Measurements from ENCODE around the gene KLHL18.
A peak's percentile ranks its signal among the peaks of the same experiment; 100 is the strongest.

KLHL18 gene

DNA sequence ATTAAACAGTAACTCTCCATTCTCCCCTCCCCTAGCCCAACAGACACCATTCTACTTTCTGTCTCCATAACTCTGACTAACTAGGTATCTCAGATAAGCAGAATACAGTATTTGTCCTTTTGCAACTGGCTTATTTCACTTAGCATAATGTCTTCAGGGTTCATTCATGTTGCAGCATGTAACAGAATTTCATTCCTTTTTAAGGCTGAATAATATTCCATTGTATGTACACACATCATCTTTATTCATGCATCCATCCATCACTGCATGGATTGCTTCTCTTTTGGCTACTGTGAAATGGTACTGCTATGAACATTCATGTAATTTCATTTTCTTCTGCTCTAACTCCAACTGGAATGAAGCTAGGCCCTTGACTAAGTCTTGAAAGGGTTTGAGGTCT is 96.1 kb downstream of the KLHL18 start:
- no peak for DNase-seq

DNA sequence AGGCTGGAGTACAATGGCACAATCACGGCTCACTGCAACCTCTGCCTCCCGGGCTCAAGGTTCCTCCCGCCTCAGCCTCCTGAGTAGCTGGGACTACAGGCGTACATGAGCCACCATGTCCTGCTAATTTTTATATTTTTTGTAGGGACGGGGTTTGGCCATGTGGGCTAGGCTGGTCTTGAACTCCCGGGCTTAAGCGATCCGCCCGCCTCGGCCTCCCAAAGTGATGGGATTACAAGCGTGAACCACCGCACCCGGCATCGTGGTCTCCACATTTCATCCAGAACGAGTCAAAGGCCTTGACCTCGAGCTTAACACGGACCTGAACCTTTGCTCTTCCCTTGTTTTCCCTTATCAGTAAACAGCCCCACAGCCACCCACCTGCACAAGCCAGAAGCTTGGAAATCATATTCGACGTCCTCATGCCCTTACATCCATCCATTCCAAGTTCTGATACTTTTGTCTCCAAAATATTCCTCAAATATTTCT is 96.7 kb downstream of the KLHL18 start:
- in situ Hi-C loops (cut with HindIII; ENCODE audit: low pct_ligation_motif_present, low pct_unique_long_range_greater_than_20kb, low sequenced_read_pairs): no loop called here

More for the DNA sequence above, 96.1 kb downstream of the KLHL18 start:
- in situ Hi-C loops (cut with HindIII; ENCODE audit: low pct_ligation_motif_present, low pct_unique_long_range_greater_than_20kb, low sequenced_read_pairs): no loop called here

DNA sequence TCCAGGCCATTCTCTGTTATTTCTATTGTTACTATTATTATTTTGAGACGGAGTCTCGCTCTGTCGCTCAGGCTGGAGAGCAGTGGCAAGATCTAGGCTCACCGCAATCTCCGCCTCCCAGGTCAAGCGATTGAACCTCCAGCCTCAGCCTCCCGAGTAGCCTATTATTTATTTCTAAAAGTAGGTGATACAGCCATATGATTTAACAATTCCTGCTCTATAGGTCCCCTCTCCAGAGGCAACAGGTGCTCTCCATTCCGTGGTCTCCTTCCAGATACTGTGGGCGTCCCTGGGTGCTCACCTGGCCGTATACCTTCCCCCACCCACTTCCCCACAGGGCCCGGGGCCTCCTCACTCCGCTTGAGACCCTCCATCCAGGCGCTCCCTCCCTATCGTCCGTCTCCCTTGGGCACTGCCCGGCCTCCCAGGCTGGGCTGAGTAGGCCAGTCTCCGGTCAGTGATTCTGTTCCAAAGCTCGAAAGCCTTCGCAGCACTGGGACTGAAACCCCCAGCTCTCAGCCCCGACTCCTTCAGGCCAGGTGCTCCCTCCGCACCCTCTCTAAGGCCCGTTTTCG is 97.4 kb downstream of the KLHL18 start:
- peak; percentile 20 for DNase-seq
- in situ Hi-C loops (cut with HindIII; ENCODE audit: low pct_ligation_motif_present, low pct_unique_long_range_greater_than_20kb, low sequenced_read_pairs): no loop called here

More for the DNA sequence above, 96.7 kb downstream of the KLHL18 start:
- DNase-seq: no peak

DNA sequence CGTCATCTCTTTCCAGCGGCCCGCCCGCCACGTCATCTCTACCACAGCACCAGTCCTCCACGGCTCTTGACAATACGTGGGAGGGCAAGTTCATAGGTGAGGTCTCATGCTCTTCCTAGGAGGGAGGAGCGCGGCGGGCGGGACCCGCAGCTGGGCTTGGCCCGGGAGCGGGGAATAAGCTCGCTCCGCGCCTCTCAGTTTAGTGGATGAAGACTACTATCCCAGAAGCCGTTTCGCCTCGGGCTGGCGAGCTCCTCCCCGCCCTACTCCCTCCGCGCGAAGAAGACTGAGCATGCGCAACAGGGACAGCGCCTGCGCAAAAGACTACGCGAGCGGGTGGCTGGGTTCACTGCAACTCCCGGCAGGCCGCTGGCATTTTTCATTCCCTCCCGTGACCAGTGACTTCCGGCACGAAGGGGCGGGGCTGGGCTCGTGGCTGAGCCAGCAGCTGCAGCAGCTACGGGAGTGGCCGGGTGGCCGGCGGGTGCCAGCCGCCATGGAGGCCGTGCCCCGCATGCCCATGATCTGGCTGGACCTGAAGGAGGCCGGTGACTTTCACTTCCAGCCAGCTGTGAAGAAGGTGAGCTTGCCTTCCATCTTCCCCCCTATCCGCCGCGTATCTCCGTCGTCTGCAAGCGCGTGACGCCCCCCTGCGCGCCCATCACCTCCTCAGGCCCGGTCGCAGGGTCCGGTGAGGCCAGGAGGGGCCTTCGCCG is 98.0 kb downstream of the KLHL18 start, which contains the start of gene PTPN23:
Gene PTPN23 (plus strand): TSS at position 421 of the 716 bp plus-strand sequence. CDS start 76 bp downstream, at position 497.
- peak; percentile 97 for DNase-seq
- in situ Hi-C loops (cut with HindIII; ENCODE audit: low pct_ligation_motif_present, low pct_unique_long_range_greater_than_20kb, low sequenced_read_pairs): no loop called here

DNA sequence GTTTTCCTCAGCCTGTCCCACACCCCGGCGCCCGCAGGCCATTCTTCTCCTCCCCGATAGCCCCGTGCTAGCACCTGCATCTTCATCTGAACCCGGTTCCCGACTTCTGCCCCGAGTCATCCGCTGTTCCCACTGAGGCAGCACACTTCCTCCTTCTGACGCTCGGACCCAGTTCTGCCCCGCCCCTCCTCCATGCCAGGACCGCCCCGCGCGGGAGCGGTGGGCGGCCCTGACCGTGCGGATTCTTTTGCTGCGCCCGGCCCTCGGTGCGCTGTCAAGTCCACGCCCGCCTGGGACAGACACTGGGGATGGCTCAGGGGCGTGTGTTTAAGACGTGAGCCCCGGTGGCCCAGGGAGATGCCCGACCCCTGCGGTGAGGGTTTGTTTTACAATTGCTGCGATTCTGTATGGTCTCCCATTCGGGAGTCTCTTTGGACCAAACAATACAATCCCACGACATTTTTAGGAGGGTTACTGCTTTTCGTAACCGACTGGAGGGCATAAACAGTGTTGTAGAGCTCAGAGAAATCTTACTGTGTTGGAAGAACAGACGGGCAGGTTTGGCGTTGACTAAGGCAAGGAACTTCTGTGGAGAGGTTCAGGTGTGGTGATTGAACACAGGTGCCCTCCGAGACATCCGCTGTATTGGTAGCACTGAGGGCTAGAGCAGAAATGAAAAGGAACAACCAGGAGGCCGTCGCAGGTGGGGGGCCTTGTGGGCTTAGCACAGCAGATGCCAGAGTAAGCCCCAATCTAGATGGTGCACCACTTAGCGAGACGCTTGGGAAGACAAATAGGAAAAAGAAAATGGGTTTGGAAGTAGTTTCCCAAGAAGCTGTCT is 98.8 kb downstream of the KLHL18 start:
- peak; percentile 88 for DNase-seq
- in situ Hi-C loops (cut with HindIII; ENCODE audit: low pct_ligation_motif_present, low pct_unique_long_range_greater_than_20kb, low sequenced_read_pairs): no loop called here

DNA sequence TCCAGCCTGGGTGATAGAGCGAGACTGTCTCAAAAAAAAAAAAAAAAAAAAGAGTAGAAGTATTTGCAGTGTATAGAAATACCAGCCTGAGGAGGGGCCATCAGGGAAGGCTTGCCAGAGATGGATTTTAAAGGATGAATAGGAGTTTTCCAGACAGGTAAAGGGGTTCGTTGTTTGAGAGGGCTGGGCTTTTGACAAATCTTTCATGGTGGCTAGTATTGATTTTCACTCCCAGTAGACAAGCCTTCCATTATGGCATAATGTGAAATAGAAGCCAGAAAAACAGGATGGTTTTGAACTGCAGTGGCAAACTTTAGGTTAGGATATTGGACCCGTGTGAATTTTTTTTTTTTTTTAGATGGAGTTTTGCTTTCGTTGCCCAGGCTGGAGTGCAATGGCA is 101.7 kb downstream of the KLHL18 start:
- in situ Hi-C loops (cut with HindIII; ENCODE audit: low pct_ligation_motif_present, low pct_unique_long_range_greater_than_20kb, low sequenced_read_pairs): no loop called here
- no peak for DNase-seq

DNA sequence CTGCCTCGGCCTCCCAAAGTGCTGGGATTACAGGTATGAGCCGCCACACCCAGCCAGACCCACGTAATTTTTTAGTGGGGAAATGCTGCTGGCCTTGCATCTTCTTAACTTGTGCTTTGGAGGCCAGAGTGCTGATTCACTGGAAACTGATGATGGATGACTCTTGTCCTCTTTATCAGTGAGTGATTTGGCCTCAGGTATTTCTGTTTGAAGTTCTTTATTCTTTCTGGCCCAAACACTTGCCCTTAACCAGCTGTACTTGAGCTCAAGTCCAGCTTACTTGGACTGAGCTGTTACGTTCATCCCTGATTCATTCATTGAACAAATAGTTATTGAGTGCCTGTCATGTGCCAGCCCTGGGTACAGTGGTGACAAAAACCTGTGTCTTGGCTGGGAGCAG is 102.3 kb downstream of the KLHL18 start:
- DNase-seq: no peak
- in situ Hi-C loops (cut with HindIII; ENCODE audit: low pct_ligation_motif_present, low pct_unique_long_range_greater_than_20kb, low sequenced_read_pairs): no loop called here

DNA sequence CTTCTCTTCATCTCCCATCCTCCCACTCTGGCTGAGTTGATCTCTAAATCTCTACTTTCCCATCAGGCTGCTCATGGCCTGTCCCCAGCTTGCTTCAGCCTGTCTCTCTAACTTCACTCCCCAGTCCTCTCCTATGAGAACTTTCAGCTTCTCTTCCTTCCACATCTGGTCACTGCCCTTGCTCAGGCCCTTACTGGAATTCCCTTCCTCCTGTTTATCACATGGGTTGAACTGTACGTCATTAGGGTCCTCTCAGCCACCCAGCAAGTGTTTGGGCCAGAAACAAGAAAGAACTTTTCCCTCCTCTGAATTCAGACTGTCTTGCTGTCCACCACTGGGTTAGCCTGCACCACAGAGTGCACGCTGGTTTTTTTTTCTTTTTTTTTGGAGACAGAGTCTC is 103.1 kb downstream of the KLHL18 start:
- in situ Hi-C loops (cut with HindIII; ENCODE audit: low pct_ligation_motif_present, low pct_unique_long_range_greater_than_20kb, low sequenced_read_pairs): no loop called here
- DNase-seq: no peak

DNA sequence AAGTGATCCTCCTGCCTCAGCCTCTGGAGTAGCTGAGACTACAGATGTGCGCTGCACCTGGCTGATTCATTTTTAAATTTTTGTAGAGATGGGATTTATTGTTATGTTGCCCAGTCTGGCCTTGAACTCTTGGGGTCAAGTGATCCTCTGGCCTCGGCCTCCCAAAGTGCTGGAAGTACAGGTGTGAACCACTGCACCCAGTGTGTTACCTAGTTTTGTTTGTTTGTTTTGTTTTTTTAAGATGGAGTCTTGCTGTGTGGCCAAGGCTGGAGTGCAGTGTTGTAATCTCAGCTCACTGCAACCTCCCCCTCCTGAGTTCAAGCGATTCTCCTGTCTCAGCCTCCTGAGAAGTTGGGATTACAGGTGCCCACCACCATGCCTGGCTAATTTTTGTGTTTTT is 110.2 kb downstream of the KLHL18 start:
- DNase-seq: no peak

DNA sequence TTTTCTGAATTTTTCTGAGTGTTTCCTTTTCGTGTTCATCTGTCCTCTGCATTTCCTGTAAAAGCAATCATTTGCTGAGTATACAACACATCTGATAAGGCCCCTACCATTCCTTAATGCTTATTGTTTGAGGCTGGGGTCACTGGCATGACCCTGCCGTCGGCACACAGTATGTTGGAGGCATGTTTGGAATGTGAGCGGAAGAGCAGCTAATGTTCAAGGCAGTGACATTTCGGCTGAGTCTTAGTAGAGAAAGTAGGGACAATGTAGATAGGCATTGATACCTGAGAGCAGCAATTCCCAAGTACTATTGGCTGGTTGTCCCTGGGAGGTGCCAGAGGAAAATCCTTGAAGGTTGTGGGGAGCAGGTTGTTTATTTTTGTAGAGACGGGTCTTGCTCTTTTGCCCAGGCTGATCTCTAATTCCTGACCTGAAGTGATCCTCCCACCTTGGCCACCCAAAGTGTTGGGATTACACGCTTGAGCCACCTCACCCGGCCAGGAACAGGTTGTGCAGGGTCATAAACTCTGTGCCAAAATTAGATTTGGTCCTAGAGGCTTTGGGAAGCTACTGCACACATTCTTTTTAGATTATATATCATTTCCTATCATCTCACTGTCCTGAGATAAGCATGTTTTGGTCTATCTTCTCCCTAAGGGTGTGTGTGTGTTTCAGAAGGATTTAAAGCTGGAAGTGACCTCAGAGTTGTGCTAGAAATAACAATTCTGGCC is 111.6 kb downstream of the KLHL18 start:
- in situ Hi-C loops (cut with HindIII; ENCODE audit: low pct_ligation_motif_present, low pct_unique_long_range_greater_than_20kb, low sequenced_read_pairs): no loop called here
- no peak for DNase-seq

More for the DNA sequence above, 110.2 kb downstream of the KLHL18 start:
- in situ Hi-C loops (cut with HindIII; ENCODE audit: low pct_ligation_motif_present, low pct_unique_long_range_greater_than_20kb, low sequenced_read_pairs): no loop called here

DNA sequence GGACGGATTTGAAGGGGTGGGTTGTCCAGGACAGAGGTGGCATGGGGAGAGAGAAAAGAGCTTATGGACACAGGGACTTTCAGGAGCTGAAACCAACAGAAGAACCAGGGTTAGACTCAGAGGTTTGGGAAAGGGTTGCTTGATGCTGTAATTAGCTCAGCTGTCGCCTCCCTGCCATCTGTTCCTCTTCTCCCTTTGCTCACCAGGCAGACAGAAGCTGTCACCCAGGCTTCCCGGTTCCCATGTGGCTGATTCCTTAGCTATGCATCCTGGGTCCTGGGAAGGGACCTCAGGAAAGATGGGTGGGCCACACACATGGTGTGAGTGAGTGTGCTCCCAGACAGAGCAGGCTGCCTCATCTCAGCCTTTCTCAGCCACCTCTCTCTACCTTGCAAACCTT is 112.1 kb downstream of the KLHL18 start:
- no peak for DNase-seq
- in situ Hi-C loops (cut with HindIII; ENCODE audit: low pct_ligation_motif_present, low pct_unique_long_range_greater_than_20kb, low sequenced_read_pairs): no loop called here
